WTC11 (cell line): ENCODE measurements around the gene NUP210. TPM values are rescaled to one million over a fixed set of nuclear protein-coding genes. Genes with fewer than 3 reads are reported as not detected.

Experiments used
- ATAC-seq: fragments of 200-7000 bp; cut with Tn5 transposase; 2 replicates; pipeline ENCODE4 v1.10.0; 2021; ENCODE audit warnings: mild to moderate bottlenecking, moderate library complexity
- CTCF ChIA-PET: fragments of 300-600 bp; sonication (Branson Sonifier 250); formaldehyde crosslinking; loops from one replicate; lab custom pipeline; 2021; ENCODE audit warnings: antibody characterized with exemption; lab: Charles Lee
- POLR2A ChIA-PET: fragments of 350-600 bp; sonication (Branson Sonifier 250); formaldehyde crosslinking; loops from one replicate; lab custom pipeline; 2021; ENCODE audit warnings: antibody characterized with exemption; lab: Charles Lee
- DNase-seq: peaks from one replicate; pipeline ENCODE4 v3.0.0; 2021; ENCODE audit warnings: low spot score
- H3K27ac Mint-ChIP-seq: 2 replicates; pipeline ENCODE4 v1.8.0; 2021; ENCODE audit warnings: mixed read lengths
- H3K27me3 Mint-ChIP-seq: 2 replicates; pipeline ENCODE4 v1.8.0; 2021; ENCODE audit warnings: low read depth, mild to moderate bottlenecking, moderate library complexity, mixed read lengths
- H3K36me3 Mint-ChIP-seq: 2 replicates; pipeline ENCODE4 v1.8.0; 2021; ENCODE audit warnings: mixed read lengths
- H3K4me1 Mint-ChIP-seq: 2 replicates; pipeline ENCODE4 v1.8.0; 2022; ENCODE audit warnings: mixed read lengths
- H3K4me3 Mint-ChIP-seq: 2 replicates; pipeline ENCODE4 v1.8.0; 2021; ENCODE audit warnings: mild to moderate bottlenecking, moderate library complexity, mixed read lengths
- H3K9me3 Mint-ChIP-seq: 2 replicates; pipeline ENCODE4 v1.8.0; 2021; ENCODE audit warnings: mixed read lengths
- ATF6 ChIP-seq: sonication (generic); formaldehyde crosslinking; IDR thresholded peaks from 2 replicates; pipeline ENCODE4 v1.8.1; 2023; ENCODE audit warnings: mild to moderate bottlenecking, missing genetic modification reagents
- CREB1 ChIP-seq: sonication (generic); formaldehyde crosslinking; IDR thresholded peaks from 2 replicates; pipeline ENCODE4 v1.8.0; 2023; ENCODE audit warnings: mild to moderate bottlenecking, missing genetic modification reagents
- CREM ChIP-seq: sonication (generic); formaldehyde crosslinking; IDR thresholded peaks from 2 replicates; pipeline ENCODE4 v1.8.1; 2022; ENCODE audit warnings: mild to moderate bottlenecking, missing genetic modification reagents, moderate library complexity
- HMGXB4 ChIP-seq: sonication (generic); formaldehyde crosslinking; IDR thresholded peaks from 2 replicates; pipeline ENCODE4 v1.8.1; 2023; ENCODE audit warnings: mild to moderate bottlenecking, moderate library complexity, missing genetic modification reagents
- JUN ChIP-seq: sonication (generic); formaldehyde crosslinking; IDR thresholded peaks from 2 replicates; pipeline ENCODE4 v1.8.0; 2023; ENCODE audit warnings: mild to moderate bottlenecking, missing genetic modification reagents
- KAT7 ChIP-seq: sonication (generic); formaldehyde crosslinking; IDR thresholded peaks from 2 replicates; pipeline ENCODE4 v1.8.1; 2023; ENCODE audit warnings: missing genetic modification reagents, mild to moderate bottlenecking, borderline replicate concordance
- NR2C2 ChIP-seq: sonication (generic); formaldehyde crosslinking; IDR thresholded peaks from 2 replicates; pipeline ENCODE4 v1.8.0; 2022; ENCODE audit warnings: mild to moderate bottlenecking, missing genetic modification reagents
- SMAD4 ChIP-seq: sonication (generic); formaldehyde crosslinking; IDR thresholded peaks from 2 replicates; pipeline ENCODE4 v1.8.0; 2022; ENCODE audit warnings: mild to moderate bottlenecking, missing genetic modification reagents
- TEAD4 ChIP-seq: sonication (generic); formaldehyde crosslinking; IDR thresholded peaks from 2 replicates; pipeline ENCODE4 v1.8.0; 2022; ENCODE audit warnings: mild to moderate bottlenecking, missing genetic modification reagents
- TP53 ChIP-seq: sonication (generic); formaldehyde crosslinking; IDR thresholded peaks from 2 replicates; pipeline ENCODE4 v1.8.1; 2023; ENCODE audit warnings: mild to moderate bottlenecking, missing genetic modification reagents
- ZNF121 ChIP-seq: sonication (generic); formaldehyde crosslinking; IDR thresholded peaks from 2 replicates; pipeline ENCODE4 v1.8.0; 2023; ENCODE audit warnings: missing genetic modification reagents
- ZNF396 ChIP-seq: fragments of 250-450 bp; sonication (Bioruptor Pico); IDR thresholded peaks from 2 replicates; pipeline ENCODE4 v1.8.0; 2021; ENCODE audit warnings: mild to moderate bottlenecking, moderate library complexity, borderline replicate concordance
- ZNF532 ChIP-seq: fragments of 250-450 bp; sonication (Bioruptor Pico); IDR thresholded peaks from 2 replicates; pipeline ENCODE4 v1.9.0; 2021; ENCODE audit warnings: mild to moderate bottlenecking, borderline replicate concordance
- ZNF671 ChIP-seq: fragments of 250-450 bp; sonication (Bioruptor Pico); IDR thresholded peaks from 2 replicates; pipeline ENCODE4 v1.8.0; 2021; ENCODE audit warnings: mild to moderate bottlenecking
- total RNA-seq: library from RNA; stranded (reverse); gene quantifications from 3 replicates; pipeline ENCODE4 v1.2.3, GENCODE V29; 2021
- TF ChIP-seq, protein P1 (sequence below): sonication (generic); formaldehyde crosslinking; IDR thresholded peaks from 2 replicates; pipeline ENCODE4 v1.8.1; 2022; ENCODE audit warnings: low read depth, mild to moderate bottlenecking, moderate library complexity, missing genetic modification reagents, borderline replicate concordance
- TF ChIP-seq, protein P2 (sequence below): sonication (generic); formaldehyde crosslinking; IDR thresholded peaks from 2 replicates; pipeline ENCODE4 v1.8.1; 2022; ENCODE audit warnings: missing genetic modification reagents, borderline replicate concordance
- TF ChIP-seq, protein P3 (sequence below): sonication (generic); formaldehyde crosslinking; IDR thresholded peaks from 2 replicates; pipeline ENCODE4 v1.8.0; 2022; ENCODE audit warnings: mild to moderate bottlenecking, missing genetic modification reagents

NUP210 gene
- total RNA-seq, 1 experiment from 2014 or later: 59.2 TPM

- TF ChIP-seq ZNF532 (CRISPR knock-in tag) (no peak), ZNF121 (CRISPR knock-in tag) (no peak), ZNF396 (CRISPR knock-in tag) (no peak), HMGXB4 (no peak), JUN (CRISPR knock-in tag) (no peak)
These were observed 13.8 kb upstream of the NUP210 start (continued) for GRCh38 chr3:13433912-13434311.

- H3K27me3 Mint-ChIP-seq: 0 out of 2 replicates have a peak, but pooled peaks cover 2% of the 10 kb centered on the region
- CTCF ChIA-PET: no interaction called here
- DNase-seq (no peak), ATAC-seq (no peak)
- POLR2A ChIA-PET: no interaction called here
- H3K9me3 Mint-ChIP-seq: peaks cover 5% of the 10 kb centered on the region; the same call in 1 of the 2 replicates
- H3K27ac Mint-ChIP-seq: no peak overlapping the region
- H3K4me1 Mint-ChIP-seq: peaks cover 14% of the 10 kb centered on the region
- no peak overlapping the region for H3K4me3 Mint-ChIP-seq
- peaks cover 4% of the 10 kb centered on the region for H3K36me3 Mint-ChIP-seq
- TF ChIP-seq HMGXB4: no peak
- TF ChIP-seq TP53 (CRISPR knock-in tag): no peak
- TF ChIP-seq NR2C2: no peak
- TF ChIP-seq ZNF671 (CRISPR knock-in tag): no peak
- no peak for TF ChIP-seq TEAD4 (CRISPR knock-in tag)
- TF ChIP-seq SMAD4: no peak
- no peak for TF ChIP-seq ATF6 (CRISPR knock-in tag)
- no peak for TF ChIP-seq CREB1
- TF ChIP-seq KAT7 (CRISPR knock-in tag): no peak
- no peak for TF ChIP-seq CREM
- TF ChIP-seq, protein P1, sequence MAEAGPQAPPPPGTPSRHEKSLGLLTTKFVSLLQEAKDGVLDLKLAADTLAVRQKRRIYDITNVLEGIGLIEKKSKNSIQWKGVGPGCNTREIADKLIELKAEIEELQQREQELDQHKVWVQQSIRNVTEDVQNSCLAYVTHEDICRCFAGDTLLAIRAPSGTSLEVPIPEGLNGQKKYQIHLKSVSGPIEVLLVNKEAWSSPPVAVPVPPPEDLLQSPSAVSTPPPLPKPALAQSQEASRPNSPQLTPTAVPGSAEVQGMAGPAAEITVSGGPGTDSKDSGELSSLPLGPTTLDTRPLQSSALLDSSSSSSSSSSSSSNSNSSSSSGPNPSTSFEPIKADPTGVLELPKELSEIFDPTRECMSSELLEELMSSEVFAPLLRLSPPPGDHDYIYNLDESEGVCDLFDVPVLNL (CRISPR knock-in tag): no peak
- TF ChIP-seq, protein P2, sequence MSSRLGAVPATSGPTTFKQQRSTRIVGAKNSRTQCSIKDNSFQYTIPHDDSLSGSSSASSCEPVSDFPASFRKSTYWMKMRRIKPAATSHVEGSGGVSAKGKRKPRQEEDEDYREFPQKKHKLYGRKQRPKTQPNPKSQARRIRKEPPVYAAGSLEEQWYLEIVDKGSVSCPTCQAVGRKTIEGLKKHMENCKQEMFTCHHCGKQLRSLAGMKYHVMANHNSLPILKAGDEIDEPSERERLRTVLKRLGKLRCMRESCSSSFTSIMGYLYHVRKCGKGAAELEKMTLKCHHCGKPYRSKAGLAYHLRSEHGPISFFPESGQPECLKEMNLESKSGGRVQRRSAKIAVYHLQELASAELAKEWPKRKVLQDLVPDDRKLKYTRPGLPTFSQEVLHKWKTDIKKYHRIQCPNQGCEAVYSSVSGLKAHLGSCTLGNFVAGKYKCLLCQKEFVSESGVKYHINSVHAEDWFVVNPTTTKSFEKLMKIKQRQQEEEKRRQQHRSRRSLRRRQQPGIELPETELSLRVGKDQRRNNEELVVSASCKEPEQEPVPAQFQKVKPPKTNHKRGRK: no peak
- TF ChIP-seq, protein P3, sequence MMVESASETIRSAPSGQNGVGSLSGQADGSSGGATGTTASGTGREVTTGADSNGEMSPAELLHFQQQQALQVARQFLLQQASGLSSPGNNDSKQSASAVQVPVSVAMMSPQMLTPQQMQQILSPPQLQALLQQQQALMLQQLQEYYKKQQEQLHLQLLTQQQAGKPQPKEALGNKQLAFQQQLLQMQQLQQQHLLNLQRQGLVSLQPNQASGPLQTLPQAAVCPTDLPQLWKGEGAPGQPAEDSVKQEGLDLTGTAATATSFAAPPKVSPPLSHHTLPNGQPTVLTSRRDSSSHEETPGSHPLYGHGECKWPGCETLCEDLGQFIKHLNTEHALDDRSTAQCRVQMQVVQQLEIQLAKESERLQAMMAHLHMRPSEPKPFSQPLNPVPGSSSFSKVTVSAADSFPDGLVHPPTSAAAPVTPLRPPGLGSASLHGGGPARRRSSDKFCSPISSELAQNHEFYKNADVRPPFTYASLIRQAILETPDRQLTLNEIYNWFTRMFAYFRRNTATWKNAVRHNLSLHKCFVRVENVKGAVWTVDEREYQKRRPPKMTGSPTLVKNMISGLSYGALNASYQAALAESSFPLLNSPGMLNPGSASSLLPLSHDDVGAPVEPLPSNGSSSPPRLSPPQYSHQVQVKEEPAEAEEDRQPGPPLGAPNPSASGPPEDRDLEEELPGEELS (CRISPR knock-in tag): no peak
These were observed 12.0 kb upstream of the NUP210 start for GRCh38 chr3:13432093-13432492.
